Dedifferentiated amniotic fluid mesenchymal stem cell (primary cell): Measurements from ENCODE around the gene CHAT.

ENCODE experiments used
- DNase-seq: peaks from one replicate; pipeline ENCODE4 v3.0.0-alpha.2; 2016; ENCODE audit errors: extremely low spot score

CHAT gene

DNA sequence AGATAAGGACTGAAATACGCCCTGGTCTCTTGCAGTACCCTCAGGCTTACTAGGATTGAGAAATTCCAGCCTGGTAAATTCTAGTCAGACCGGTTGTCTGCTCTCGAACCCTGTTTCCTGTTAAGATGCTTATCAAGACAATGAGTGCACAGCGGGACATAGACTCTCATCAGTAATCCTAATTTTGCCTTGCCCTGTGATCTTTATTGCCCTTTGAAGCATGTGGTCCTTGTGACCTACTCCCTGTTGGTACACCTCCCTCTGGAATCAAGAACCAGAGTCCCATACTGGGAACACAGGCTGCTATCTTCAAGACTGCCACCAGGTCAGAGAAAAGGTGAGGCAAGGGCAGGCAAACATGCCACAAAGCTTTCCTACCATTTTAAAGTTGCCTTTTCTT, 72.8 kb downstream of the CHAT start:
- DNase-seq = no peak

DNA sequence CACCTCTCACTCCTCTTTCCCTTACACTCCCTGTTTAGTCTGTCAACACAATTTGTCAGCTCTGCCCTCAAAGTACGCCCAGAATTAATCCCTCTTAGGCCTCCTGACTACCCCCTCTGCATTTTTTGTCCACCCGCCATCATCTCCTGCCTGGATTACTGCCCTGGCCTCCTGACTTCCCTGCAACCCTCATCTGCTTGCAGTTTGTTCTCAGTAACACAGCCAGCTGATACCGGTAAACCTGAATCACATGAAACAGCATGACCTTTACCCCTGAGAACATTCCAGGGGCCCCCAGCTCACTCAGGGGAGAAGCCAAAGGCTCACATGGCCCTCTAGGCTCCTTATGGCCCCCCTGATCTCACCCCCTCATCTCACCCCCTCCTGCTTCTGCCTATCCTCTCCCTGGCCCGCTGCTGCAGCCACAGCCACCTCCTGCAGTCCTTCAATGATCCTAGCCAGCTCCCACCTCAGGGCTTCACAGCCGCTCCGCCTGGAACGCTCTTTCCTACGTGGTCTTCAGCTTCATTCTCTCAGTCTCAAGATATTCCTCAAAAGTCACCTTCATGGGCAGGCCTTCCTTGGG, 74.5 kb downstream of the CHAT start:
- no peak for DNase-seq

DNA sequence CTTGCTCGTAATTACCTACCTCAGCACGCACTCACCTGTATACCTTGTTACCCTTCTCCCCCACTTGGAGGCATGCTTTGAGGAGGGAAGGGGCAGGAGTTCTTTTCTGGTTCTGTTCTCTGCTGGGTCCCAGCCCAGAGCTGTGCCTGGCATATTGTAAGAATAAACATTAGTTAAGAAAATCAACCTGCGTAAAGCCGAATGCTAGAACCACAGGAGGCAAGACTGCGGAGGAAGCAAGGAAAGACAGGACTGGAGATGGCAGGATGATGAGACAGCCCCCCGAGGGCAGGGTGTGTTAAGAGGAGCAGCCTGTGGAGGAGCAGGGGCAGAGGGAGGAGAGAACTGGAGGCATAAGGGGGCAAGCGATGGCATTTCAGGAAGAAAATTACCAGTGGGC, 75.1 kb downstream of the CHAT start:
- DNase-seq = no peak

DNA sequence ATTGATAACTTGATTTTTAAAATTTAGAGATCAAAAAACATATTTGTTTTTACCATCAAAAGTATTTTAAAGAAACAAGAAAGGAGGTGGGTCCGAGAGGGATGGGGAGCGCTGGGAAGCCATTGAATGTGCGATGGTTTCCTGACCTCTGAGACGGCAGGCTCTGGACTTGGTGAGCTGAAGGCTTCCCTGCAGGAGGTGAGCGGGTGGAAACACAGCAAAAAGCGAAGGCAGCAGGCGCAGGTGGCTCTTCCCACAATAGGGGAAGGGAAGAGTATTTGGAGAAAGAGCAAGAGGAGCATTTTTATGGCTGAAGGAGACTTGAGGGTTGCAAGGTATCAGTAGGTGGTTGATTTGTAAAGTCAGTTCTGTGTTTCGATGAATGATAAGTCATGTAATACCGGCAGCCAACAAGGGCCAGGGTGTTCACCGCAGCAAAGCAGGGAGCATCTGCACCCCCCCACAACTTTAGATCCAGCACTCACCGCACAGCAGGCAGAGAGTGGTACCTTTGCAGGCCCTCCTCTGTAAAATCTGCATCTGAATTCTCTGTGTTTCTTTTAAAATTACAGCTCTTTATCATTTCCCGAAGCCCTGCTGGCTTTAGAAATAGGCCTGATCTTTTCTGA, 76.2 kb downstream of the CHAT start:
- DNase-seq = no peak

DNA sequence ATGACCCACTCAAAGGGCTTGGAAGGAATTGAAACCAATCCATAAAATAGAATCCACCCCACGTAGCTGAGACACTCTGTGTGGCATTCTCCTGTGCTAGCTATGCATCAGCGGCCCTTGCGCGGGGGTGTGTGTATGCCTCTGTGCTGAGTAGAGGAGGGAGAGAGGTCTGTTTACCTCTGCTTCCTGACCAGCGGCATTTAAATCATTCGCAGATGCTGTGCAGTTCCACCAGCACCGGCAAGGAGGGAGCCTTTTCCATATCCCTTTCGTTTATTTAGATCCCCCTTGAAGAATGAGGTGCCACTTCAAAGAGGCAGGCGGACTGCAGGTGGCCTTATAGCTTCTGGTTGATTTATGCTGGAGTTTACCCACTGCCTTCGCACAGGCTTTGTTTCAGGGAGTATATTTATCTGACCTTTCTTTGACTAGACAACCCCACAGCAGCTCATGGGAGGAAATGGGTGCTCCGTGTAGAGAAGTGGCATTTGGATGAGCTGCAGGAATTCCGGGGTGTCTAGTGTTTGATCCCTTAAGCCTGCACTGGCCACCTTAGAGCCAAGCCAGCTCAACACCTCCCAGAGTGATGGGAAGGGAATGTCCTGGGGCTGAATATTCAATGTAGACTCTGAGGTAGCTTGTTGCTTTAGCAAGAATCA, 77.0 kb downstream of the CHAT start:
- DNase-seq = no peak

DNA sequence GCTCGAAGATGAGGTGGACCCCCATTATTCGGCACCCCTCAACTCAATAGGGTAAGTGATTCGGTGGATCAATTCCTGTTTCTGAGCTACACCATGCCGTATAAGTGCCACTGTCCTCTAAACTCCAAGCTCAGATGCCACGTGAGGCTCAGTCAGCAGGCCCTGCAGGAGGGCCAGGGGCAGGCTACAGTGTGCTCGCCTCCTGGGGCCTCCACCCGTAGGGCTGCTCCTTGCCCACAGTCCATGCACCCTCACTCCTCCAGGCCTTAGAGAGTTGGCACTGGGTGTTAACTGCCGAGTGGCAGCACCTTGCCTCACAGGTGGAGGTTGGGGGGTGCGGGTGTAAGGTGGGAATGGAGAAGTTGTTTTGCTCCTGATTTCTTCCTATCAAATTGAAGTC, 77.8 kb downstream of the CHAT start:
- no peak for DNase-seq

DNA sequence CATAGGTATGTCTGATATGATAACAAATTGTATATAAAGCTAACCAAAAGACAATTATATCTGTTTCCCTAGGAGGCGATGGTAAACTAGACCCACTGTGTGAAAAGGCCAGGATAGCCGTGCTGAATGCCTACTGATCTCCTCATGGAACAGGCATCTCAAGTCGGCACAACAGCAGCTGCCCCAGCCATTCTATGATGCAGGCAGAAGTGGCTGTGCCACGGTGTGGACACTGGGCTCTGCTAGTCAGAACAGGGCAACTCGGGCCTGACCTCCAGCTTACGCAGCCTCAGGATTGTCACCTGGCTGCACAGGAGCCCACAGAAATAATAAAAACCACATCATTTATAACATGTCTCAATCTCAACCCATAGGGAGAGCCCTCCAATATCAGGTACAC, 80.6 kb downstream of the CHAT start:
- no peak for DNase-seq

DNA sequence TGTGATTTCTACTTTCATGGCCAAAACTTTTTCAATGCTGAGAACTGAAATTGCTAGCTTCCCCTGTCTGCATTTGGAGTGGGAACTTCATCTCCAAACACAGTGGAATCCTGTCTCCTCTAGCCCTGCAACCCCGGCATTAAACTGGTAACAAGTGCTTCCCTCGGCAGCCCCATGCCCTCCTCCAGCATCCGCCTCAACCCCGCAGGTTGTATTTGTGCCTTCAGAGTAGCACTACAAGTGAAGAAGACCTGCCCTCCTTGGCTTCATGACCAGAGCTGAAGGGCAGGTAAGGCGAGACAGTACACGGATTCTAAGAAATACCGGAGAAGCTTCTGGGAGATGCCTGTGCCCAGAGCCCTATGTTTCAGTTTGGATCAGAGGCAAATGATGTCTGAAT, 82.5 kb downstream of the CHAT start:
- no peak for DNase-seq

DNA sequence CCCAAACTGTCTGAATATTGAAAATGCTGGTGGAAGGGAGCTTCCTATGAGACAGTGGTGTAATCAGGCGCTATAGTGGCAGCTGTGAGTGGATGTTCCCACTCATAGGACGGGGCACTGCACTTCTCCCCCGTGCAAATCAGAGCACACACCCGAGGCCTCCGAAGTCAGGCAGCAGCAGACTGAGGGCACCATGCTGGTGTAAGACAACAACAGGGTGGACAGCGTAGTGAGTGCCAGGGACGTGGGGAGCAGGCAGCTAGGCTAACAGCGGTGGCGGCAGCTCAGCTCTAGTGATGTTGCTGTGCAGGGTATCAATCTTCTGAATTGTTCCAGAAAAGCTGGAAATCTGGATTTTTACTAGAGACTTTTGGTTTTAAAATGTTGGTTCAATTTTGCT, 84.8 kb downstream of the CHAT start:
- DNase-seq = no peak

DNA sequence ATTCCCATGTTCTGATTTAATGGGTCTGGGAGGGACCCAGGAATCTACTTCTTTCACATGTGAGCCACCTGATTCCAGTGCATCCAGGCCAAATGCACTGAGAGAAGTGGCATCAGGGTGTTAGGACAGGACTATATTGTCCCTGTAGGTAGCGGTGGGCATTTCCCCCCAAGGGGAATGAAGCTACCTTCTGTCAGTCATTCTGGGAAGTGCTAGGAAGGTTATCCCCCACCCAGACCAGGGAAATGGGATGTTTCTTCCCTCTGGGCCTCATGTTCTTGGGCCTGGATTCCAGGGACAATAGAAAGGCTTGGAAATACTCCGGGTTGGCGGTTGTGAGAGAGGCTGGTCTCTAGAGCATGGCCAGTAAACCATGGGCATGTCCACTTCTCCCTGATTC, 86.4 kb downstream of the CHAT start:
- DNase-seq = no peak

DNA sequence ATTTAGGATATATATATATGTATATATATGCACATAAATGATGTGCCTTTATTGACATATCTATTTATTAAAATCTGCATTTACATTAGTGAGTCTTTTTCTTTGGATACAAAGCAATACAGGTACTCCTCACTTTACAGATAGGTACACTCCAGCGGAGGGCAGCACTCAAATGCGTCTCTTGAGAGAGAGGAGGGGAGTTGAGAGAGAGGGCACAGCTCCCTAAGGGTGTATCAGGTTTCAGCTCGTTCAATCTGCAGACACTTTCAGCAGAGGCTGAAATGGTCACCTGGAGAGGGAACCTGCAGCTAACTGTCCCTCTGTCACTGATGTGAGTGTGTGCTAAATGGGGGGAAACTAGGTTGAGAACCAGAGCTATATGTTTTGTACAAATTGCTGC, 87.2 kb downstream of the CHAT start:
- no peak for DNase-seq

DNA sequence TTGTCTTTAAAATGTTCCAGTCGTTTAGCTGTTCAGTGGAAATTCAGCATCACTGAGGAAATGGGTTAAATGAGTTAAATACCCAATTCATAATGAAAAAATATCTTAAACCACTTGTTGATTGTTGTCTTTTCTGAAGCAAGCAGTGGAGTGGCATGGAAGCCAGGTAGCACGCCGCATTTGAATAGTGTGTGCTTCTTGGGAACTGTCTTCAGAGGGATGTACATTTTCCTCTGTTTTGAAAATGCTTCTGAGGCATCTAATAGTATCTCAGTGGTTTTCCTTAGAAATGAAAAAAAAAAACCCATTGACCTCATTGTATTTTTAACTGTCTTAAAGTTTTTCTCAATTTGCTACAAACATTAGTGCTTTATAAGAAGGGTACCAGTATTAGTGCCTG, 93.7 kb downstream of the CHAT start:
- no peak for DNase-seq

DNA sequence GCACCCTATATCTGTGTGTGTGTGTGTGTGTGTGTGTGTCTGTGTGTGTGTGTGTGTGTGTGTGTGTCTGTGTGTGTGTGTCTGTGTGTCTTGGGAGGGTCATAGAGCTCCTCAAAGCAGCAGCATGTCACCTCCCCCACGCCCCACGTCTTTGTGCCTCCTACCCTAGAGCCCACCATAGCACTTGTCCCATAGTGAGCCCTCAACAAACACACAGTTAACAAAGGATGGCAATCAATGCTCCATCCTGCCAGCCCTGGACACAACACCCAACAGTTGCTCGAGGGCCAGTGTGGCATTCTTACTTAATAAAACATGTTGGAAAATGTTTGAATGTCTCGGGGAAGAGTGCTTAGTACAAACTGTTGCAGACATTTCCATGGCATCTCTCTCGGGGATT, 96.1 kb downstream of the CHAT start:
- no peak for DNase-seq

DNA sequence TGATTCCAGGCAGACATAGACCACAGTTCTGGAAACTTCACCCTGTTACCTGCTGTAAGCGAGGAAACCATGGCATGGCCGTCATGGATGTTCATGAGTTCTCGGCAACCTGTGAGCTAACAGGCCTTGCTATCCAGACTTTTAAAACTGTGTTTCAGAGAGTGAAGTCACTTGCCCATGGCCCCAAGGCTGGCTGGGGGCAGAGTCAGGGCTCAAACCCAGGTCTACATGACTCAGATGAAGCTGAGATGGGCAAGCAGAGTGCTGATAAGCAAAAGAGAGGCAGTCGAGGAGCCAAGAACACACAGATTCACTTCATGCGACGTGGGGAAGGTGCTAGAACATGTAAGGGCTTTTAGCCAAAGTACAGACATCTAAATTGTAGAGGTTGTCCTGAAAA, 97.1 kb downstream of the CHAT start:
- no peak for DNase-seq

DNA sequence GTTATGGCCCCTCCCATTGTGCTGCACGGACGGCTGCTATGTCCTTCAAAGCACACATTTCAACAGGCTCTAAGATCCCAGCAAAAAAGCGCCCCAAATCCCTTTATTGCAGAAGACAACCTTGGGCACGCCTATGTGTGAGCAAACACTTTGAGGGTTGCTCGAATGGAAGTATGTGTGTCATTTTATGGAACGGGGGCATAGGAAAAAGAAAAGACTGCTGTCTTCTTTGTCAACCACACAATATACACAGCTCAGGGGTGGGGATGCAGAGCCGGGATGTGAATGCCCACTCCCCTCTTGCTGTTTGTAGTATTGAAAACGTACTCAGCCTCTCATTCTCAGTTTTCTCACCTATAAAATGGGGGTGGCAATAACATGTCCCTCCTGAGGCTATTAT, 97.6 kb downstream of the CHAT start:
- no peak for DNase-seq

DNA sequence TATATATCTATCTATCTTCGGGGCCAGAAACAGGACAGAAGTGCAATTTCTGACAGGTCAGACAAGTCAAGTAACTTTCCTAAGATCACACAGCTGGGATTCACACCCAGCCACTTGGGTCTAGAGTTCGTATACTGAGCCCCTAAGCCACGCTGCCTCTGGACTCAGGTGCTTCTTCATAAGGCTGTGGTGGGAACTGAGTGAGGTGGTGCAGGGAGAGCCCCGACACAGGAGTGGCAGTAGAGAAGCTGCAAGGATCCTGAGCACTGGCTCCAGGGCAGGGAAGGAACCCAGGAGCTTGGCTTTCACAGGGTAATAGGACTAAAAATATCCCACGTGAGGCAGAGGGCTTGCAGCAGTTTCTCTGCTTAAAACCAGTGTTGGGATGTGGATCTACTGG, 99.4 kb downstream of the CHAT start:
- DNase-seq = no peak
